ENCODE measurements around the gene PNRC1.

PNRC1 gene

DNA sequence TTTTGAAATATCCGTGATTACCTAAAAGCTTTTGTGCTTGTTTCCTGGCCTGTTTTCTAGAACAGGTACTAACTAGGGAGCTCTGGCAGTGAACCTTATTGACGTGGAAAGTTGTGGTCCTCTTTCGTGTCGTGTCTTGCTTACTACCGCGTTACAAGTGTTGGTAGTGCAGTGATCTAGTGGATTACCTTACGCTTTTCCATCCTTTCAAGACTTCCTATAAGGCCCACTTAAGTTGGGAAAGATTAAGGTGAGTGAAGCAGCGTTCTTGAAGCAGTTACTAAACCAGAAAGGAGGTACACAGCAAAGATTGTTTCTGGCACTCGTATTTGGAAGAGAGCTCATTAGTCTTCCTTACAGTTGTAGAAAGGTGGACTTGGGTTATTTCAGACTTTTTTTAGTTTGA lies 1.9 kb downstream of the PNRC1 start:
- H3K9ac ChIP-seq, result no peak overlapping the region
- TF ChIP-seq, protein P1, sequence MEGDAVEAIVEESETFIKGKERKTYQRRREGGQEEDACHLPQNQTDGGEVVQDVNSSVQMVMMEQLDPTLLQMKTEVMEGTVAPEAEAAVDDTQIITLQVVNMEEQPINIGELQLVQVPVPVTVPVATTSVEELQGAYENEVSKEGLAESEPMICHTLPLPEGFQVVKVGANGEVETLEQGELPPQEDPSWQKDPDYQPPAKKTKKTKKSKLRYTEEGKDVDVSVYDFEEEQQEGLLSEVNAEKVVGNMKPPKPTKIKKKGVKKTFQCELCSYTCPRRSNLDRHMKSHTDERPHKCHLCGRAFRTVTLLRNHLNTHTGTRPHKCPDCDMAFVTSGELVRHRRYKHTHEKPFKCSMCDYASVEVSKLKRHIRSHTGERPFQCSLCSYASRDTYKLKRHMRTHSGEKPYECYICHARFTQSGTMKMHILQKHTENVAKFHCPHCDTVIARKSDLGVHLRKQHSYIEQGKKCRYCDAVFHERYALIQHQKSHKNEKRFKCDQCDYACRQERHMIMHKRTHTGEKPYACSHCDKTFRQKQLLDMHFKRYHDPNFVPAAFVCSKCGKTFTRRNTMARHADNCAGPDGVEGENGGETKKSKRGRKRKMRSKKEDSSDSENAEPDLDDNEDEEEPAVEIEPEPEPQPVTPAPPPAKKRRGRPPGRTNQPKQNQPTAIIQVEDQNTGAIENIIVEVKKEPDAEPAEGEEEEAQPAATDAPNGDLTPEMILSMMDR (IDR thresholded peaks at IDR 0.05), result no peak
- peak overlapping the region; percentile 81 for H3K4me3 ChIP-seq (ENCODE audit: low read depth, low read length)
- H3K36me3 ChIP-seq (ENCODE audit: control insufficient read depth, insufficient read depth, low read length), result no peaks in the 10 kb centered on the region
- peak overlapping the region; percentile 100 for H3K27ac ChIP-seq
- peak overlapping the region; percentile 83 for H3K4me2 ChIP-seq (ENCODE audit: low read length)
- no peaks in the 10 kb centered on the region for H3K27me3 ChIP-seq (ENCODE audit: control insufficient read depth, insufficient read depth, low read length)
- no peaks in the 10 kb centered on the region for H3K9me3 ChIP-seq (ENCODE audit: control insufficient read depth, low read length)
- H3K4me1 ChIP-seq, result peaks cover 5% of the 10 kb centered on the region
- no peak overlapping the region for H2AFZ ChIP-seq
- peaks cover 17% of the 10 kb centered on the region for H3K79me2 ChIP-seq

DNA sequence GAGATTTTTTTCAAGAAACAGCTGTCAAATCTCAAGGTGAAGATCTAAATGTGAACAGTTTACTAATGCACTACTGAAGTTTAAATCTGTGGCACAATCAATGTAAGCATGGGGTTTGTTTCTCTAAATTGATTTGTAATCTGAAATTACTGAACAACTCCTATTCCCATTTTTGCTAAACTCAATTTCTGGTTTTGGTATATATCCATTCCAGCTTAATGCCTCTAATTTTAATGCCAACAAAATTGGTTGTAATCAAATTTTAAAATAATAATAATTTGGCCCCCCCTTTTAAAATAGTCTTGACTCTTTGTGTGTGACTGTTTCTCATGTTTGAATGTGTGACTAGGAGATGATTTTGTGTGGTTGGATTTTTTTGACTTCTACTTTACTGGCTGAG lies 4.0 kb downstream of the PNRC1 start:
- H3K36me3 ChIP-seq (ENCODE audit: control insufficient read depth, insufficient read depth, low read length), result no peaks in the 10 kb centered on the region
- no peak overlapping the region for H3K9ac ChIP-seq
- H3K4me1 ChIP-seq, result peaks cover 5% of the 10 kb centered on the region
- no peak overlapping the region for H3K4me3 ChIP-seq (ENCODE audit: low read depth, low read length)
- peaks cover 17% of the 10 kb centered on the region for H3K79me2 ChIP-seq
- H3K4me2 ChIP-seq (ENCODE audit: low read length), result no peak overlapping the region
- H3K27me3 ChIP-seq (ENCODE audit: control insufficient read depth, insufficient read depth, low read length), result no peaks in the 10 kb centered on the region
- TF ChIP-seq, protein P1 (IDR thresholded peaks at IDR 0.05), result no peak
- no peak overlapping the region for H2AFZ ChIP-seq
- no peaks in the 10 kb centered on the region for H3K9me3 ChIP-seq (ENCODE audit: control insufficient read depth, low read length)
- H3K27ac ChIP-seq, result no peak overlapping the region

DNA sequence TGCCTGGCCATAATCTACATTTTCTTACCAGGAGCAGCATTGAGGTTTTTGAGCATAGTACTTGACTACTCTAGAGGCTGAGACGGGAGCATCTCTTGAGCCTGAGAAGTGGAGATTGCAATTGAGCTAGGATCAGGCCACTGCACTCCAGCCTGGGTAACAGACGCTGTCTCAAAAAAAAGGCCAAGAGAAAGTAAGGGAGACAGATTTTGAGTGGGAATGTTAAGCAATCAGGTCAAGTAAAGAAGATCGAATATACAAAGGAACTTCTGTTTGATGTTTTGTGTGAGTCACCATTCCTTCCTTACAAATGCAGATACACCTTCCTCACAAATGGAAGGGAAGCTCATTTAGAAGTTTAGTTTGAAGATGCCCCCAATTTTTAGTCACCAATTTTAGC lies 4.4 kb downstream of the PNRC1 start:
- Histone ChIP-seq H2AFZ (no peak overlapping the region), H3K27ac (no peak overlapping the region), H3K36me3 (ENCODE audit: control insufficient read depth, insufficient read depth, low read length) (no peaks in the 10 kb centered on the region), H3K4me1 (peaks cover 5% of the 10 kb centered on the region), H3K4me3 (ENCODE audit: low read depth, low read length) (no peak overlapping the region), H3K27me3 (ENCODE audit: control insufficient read depth, insufficient read depth, low read length) (no peaks in the 10 kb centered on the region), H3K9ac (no peak overlapping the region), H3K9me3 (ENCODE audit: control insufficient read depth, low read length) (no peaks in the 10 kb centered on the region), H3K79me2 (peaks cover 17% of the 10 kb centered on the region), H3K4me2 (ENCODE audit: low read length) (no peak overlapping the region)
- TF ChIP-seq, protein P1 (IDR thresholded peaks at IDR 0.05), result no peak

DNA sequence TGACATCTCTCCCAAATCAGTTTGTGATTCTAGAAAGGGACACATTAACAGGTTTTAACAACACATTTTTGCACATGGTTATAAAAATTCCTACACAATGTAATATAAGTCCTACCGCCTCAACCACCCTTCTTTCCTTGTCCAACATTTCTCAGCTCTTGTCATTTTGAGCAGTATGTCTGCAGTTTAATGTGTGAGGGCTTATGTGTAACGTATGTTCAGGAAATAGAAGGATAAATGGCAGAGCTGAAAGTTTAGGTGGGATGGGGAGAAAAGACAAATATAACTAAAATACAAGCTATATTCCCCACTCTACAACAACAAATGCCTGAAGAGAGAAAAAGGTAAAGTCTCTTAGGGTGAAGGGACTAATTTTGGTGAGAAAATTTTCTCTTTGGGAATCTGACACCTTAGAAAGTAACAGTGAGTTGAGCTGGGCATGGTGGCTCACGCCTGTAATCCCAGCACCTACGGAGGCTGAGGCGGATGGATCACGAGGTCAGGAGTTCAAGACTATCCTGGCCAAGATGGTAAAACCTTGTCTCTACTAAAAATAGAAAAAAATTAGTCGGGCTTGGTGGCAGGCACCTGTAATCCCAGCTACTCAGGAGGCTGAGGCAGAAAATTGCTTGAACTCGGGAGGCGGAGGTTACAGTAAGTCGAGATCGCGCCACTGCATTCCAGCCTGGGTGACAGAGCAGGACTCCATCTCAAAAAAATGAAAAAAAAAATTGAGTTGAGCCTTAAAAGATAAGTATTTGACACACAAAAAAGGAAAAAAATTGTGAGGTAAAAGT lies 5.1 kb downstream of the PNRC1 start:
- TF ChIP-seq, protein P1 (IDR thresholded peaks at IDR 0.05), result no peak
- no peak overlapping the region for H3K9ac ChIP-seq
- H3K27me3 ChIP-seq (ENCODE audit: control insufficient read depth, insufficient read depth, low read length), result no peaks in the 10 kb centered on the region
- no peak overlapping the region for H3K27ac ChIP-seq
- peaks cover 17% of the 10 kb centered on the region for H3K79me2 ChIP-seq
- H3K4me2 ChIP-seq (ENCODE audit: low read length), result no peak overlapping the region
- no peak overlapping the region for H2AFZ ChIP-seq
- no peaks in the 10 kb centered on the region for H3K9me3 ChIP-seq (ENCODE audit: control insufficient read depth, low read length)
- H3K36me3 ChIP-seq (ENCODE audit: control insufficient read depth, insufficient read depth, low read length), result no peaks in the 10 kb centered on the region
- H3K4me3 ChIP-seq (ENCODE audit: low read depth, low read length), result no peak overlapping the region
- peaks cover 5% of the 10 kb centered on the region for H3K4me1 ChIP-seq

DNA sequence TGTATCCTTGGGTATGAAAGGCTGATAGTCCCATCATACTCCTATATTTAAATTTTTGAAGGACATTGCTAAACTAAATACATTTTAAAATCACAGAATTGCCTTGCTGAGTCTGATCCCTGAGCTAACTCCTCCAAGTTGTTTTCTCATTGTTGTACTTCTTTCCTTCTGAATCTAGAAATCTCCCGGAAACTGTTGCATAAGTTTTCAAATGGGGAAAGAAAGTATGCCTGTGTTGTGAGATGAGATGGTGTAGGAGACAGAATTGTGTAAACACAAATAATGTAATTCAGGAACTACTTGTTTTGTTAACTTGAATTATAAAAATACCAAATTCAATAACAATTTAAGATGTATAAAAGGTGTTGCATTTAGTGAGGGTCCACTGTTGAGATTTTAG lies 7.3 kb downstream of the PNRC1 start:
- H3K9me3 ChIP-seq (ENCODE audit: control insufficient read depth, low read length), result no peaks in the 10 kb centered on the region
- no peak overlapping the region for H3K9ac ChIP-seq
- H3K27me3 ChIP-seq (ENCODE audit: control insufficient read depth, insufficient read depth, low read length), result no peaks in the 10 kb centered on the region
- H3K4me1 ChIP-seq, result peaks cover 5% of the 10 kb centered on the region
- H3K36me3 ChIP-seq (ENCODE audit: control insufficient read depth, insufficient read depth, low read length), result no peaks in the 10 kb centered on the region
- peaks cover 6% of the 10 kb centered on the region for H3K79me2 ChIP-seq
- no peak overlapping the region for H3K4me3 ChIP-seq (ENCODE audit: low read depth, low read length)
- H3K27ac ChIP-seq, result no peak overlapping the region
- H3K4me2 ChIP-seq (ENCODE audit: low read length), result no peak overlapping the region
- TF ChIP-seq, protein P1 (IDR thresholded peaks at IDR 0.05), result no peak
- no peak overlapping the region for H2AFZ ChIP-seq
